HG02943 (cell line): Measurements from ENCODE around the gene RSPRY1.

Source experiments
- ATAC-seq: cut with Tn5 transposase; IDR thresholded peaks from one replicate; pipeline ENCODE4 v1.9.1; 2021; ENCODE audit warnings: mild to moderate bottlenecking, low read depth, moderate library complexity; ENCODE audit not compliant: unreplicated experiment

Gene RSPRY1

GRCh38 chr16:57185945-57186871 is at the start of gene RSPRY1, which contains the start of gene PSME3IP1:
Gene RSPRY1 (plus strand): TSS chr16:57186329. CDS start chr16:57204659, 18,330 bp downstream.
Gene PSME3IP1 (minus strand): TSS chr16:57186039. CDS start chr16:57173854, 12,185 bp downstream.
- peak; percentile 92 for ATAC-seq

DNA sequence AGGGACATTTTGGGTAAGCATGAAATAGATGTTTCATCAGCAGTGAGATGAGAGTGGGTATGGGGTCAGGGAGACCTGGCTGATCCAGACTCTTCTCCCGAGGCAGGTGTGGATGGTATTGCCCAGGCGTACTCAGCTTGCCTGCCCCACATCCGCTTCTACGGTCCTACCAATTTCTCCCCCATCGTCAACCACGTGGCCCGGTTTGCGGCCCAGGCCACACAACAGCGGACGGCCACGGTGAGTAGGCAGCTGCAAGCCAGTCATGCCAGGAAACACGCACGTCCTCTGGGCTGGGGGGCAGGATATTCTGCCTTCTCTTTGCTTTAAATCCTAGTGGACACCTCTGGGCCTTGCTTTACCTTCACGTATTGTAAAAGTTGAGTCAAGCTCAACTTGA is 49.1 kb upstream of the RSPRY1 start:
- ATAC-seq: no peak

DNA sequence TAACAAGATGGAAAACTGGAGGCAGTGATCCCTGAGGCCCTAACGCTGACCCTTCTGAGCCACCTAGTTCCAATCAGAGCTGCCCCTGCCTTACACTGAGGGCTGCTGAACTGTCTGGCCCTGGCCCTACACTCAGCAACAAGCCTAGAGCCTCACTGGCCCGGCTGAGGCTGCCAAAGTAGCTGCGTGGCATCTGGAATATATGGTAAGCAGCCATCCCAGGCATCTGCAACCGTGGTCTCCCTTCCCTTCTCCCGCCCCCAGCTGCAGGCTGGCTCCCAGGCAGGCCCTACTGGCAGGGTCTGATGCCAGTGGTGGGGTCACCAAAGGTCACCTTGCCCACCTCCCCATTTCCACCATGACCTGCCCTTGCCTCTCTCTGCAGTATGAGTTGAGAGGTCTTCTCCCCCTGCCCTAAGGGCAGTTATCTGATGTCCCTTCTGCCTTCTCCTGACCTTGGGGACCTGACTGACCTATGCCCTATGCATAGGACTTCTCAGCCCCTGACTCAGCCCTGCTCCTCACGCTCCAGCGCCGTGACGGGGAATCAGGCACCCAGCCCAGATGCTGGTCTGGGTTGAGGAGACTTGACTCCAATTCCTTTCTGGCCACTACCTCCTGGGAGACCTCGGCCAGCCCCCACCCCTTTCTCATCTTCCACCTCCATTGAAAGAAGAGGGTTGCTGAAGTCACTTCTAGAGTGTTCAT is 48.4 kb upstream of the RSPRY1 start:
- ATAC-seq: no peak

GRCh38 chr16:57138281-57138935 is 47.7 kb upstream of the RSPRY1 start:
- no peak for ATAC-seq

DNA sequence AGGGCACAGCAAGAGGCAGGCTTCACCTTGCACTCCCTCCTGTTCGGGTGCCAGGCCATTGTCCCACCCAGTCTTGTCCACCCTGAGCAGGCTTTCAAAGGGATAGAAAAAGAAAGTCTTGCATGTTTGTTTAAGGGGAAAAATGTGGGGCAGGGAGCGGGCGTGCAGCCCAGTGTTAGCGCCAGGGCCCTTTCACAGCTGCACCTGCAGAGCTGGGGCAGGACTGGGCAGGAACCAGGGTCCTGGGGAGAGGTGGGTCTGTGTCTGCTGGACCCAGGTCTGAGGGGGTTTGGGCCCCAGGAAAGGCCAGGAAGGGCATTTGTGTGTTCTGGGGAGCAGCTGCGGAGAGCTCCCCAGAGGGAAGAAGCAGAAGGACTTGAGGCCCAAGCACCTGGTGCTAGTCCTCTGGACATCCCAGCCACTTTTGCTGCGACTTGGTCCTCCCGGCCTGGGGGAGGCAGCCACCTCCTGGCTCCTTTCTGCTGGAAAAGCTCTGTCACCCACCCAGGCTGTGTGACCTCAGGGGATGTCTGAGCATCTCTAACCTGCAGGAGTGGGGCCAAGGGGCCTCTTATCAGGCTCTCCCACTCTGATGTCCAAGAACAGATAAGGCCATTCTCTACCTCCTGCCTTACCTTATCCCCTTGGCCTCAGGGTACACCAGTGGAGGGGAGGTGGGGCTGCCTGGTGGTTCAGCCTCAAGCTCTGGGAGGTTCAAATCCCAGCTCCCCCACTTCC is 45.0 kb upstream of the RSPRY1 start:
- ATAC-seq: no peak

- no peak for ATAC-seq
These were observed 44.1 kb upstream of the RSPRY1 start for GRCh38 chr16:57141822-57142631.

DNA sequence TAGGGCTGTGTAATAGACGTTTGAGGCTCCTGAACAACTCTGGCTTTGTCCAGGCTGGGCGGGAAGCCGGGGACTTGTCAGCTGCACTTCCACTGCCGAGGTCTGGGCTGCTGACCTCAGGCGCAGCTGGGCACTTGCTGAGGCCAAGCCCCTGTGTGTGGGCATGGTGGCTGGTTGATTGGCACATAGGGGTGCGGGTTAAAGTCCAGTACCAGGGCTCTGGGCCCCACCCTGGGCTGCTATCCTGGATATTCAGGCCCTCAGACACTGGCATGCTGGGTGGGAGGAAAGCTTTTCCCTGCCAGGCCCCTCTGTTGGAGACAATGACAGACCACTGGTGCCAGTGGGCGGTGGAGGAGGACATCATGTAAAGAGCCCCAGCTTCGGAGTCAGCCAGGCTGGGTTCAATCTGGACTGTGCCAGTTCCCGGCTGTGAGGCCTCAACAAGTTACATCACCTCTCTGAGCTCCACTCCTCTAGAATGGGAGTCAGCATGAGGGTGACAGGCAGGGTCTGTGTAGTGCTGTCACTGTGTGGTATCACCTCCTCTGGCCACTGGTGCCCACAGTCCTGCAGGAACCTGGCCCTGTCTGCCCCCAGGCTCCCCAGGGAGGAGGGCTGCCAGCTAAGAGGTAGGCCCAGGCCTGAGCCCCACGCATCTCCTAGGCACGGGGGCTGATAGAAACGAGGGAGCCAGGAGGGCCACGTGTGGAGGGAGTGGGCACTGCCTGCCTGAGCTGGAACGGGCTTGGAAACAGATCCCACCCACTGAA is 42.8 kb upstream of the RSPRY1 start:
- ATAC-seq: no peak

DNA sequence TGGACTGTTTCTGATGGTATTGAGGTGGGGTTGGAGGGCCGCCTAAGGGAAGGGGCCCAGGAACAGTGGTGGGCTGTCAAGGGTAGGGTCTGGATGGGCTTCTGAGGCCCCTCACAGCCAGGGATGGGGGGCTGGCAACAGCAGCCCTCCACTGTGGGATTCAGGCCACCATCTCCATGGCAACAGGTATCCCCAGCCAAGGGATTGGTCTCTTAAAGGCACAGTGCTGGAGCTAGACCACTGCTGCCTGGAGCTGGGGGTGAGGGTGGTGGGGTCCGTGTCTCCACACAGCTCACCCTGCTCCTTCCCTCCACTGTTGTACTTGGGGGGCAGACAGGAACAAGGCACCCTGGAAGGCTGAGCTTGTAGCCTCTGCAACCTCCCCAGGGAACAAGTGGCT is 42.1 kb upstream of the RSPRY1 start:
- ATAC-seq: no peak

- ATAC-seq: no peak
These were observed 40.8 kb upstream of the RSPRY1 start for GRCh38 chr16:57145046-57146021.

DNA sequence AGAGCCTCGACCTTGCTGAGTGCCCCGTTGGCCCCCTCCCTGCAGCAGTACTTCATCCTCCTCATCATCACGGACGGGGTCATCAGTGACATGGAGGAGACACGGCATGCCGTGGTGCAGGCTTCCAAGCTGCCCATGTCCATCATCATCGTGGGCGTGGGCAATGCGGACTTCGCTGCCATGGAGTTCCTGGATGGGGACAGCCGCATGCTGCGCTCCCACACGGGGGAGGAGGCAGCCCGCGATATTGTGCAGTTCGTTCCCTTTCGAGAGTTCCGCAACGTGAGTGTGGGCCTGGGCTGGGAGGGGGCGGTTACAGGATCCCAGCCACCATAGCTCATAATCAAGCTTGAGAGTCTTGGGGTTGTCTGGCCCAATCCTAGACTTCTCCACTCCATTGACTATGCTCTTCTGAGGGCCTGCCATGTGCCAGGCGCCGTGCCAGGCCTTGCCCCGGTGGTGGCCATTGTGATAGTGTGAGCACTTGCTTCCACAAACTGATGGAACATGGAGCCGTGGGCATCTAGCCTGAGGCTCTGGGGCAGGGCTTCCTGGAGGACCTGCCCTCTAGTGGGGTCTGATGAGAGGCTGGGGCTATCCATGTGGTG is 40.0 kb upstream of the RSPRY1 start:
- no peak for ATAC-seq

GRCh38 chr16:57146735-57147134 is 39.4 kb upstream of the RSPRY1 start:
- no peak for ATAC-seq

- ATAC-seq: no peak
These were observed 38.5 kb upstream of the RSPRY1 start for GRCh38 chr16:57147381-57148221.

DNA sequence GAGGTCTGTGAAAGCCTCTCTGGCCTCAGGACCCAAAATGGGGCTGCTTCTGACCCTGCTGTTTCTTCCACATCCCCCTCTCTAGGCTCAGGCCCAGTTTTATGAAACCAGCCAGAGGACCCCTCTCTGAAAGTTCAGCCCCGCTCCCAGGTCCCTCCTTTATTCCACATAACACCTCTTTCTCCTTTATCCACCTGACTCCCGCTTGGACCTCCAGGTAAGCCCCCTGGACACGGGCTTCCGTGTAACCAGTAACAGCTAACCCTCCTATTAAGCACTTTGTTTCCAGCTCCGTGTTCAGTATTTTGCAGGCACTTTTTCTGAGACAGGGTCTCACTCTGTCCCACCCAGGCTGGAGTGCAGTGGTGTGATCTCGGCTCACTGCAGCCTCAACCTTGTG is 37.6 kb upstream of the RSPRY1 start:
- no peak for ATAC-seq

DNA sequence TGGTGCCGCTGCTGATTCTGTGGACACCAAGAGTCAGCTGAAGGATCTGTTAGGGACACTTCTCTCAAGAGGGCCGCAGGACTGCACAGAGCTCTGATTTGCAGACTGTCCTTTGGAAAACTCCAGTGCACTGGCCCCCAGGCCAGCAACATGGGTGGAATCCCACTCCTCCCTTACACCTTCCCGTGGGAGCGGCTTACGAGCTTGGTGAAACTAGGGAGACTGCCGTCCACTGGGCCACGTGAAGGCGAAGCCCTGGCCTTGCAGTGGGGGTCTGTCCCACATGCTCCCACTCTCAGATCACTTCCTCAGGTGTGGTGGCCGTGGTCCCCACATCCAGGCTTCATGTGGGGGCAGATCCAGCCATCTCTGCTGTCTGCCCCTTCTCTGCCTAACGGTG is 36.7 kb upstream of the RSPRY1 start:
- no peak for ATAC-seq

DNA sequence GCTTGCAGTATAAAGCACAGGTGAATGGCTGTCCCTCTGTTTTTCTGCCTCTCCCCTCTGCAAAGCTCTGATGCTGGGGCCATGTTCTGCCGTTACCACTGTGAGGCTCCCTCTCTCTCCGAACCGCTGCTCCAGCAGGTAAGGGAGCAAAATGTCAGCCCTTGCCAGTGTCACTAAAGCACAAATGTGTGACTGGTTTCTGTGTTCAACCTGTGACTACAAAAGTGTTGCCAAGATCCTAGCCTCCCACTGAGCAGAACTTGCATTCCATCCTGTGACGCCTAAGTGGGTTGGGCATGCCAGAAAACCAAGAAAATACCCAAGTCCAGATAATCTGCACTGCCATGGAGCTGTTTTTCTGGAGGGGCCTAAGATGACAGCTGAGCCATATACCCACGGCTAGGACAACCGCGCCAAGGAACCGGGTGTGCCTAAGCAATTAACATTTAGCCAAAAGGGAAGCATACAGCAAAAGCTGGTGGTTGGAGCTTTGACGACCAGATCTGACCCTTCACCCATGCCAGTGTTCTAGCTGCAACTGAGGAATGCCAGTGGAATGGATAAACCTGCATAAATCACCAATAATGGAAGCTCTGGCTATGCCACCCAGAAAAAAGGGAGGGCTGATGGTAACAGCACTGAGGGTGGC is 35.3 kb upstream of the RSPRY1 start:
- ATAC-seq: no peak

GRCh38 chr16:57151369-57151768 is 34.8 kb upstream of the RSPRY1 start:
- ATAC-seq: no peak
